Activated naive CD4-positive, alpha-beta T cell treated with anti-CD3 and anti-CD28 coated beads, Interleukin-2, amount 50 U/mL, for 24 hours (primary cell): ENCODE results near the gene RNLS.
"Not testable (repeated sequence)": the region's sequence is repeated elsewhere in the genome, so short reads cannot be mapped to it uniquely, and the experiment has no call there.

Experiments
- H3K27ac Mint-ChIP-seq: one replicate; pipeline ENCODE4 v1.8.0; 2021; ENCODE audit warnings: mild to moderate bottlenecking, mixed read lengths
- H3K27me3 Mint-ChIP-seq: one replicate; pipeline ENCODE4 v1.8.0; 2021; ENCODE audit warnings: mixed read lengths
- H3K36me3 Mint-ChIP-seq: one replicate; pipeline ENCODE4 v1.8.0; 2021; ENCODE audit warnings: mixed read lengths
- H3K4me1 Mint-ChIP-seq: one replicate; pipeline ENCODE4 v1.8.0; 2021; ENCODE audit warnings: mixed read lengths
- H3K4me3 Mint-ChIP-seq: one replicate; pipeline ENCODE4 v1.8.0; 2021; ENCODE audit warnings: mild to moderate bottlenecking, mixed read lengths
- H3K9me3 Mint-ChIP-seq: one replicate; pipeline ENCODE4 v1.8.0; 2021; ENCODE audit warnings: mixed read lengths

RNLS gene

GRCh38 chr10:88512599-88512998 is 70.5 kb downstream of the RNLS start:
- Mint-ChIP-seq H3K27me3 (no peaks in the 10 kb centered on the region), H3K27ac (no peak overlapping the region), H3K4me3 (no peak overlapping the region), H3K4me1 (no peaks in the 10 kb centered on the region), H3K9me3 (no peaks in the 10 kb centered on the region), H3K36me3 (no peaks in the 10 kb centered on the region)

GRCh38 chr10:88508796-88509195 is 74.3 kb downstream of the RNLS start:
- Mint-ChIP-seq H3K27ac (no peak overlapping the region), H3K4me1 (no peaks in the 10 kb centered on the region), H3K9me3 (no peaks in the 10 kb centered on the region), H3K4me3 (no peak overlapping the region), H3K36me3 (peaks cover 3% of the 10 kb centered on the region), H3K27me3 (no peaks in the 10 kb centered on the region)

- H3K9me3 Mint-ChIP-seq, result no peaks in the 10 kb centered on the region
- no peaks in the 10 kb centered on the region for H3K4me1 Mint-ChIP-seq
- no peaks in the 10 kb centered on the region for H3K27me3 Mint-ChIP-seq
- H3K4me3 Mint-ChIP-seq, result no peak overlapping the region
- no peak overlapping the region for H3K27ac Mint-ChIP-seq
- H3K36me3 Mint-ChIP-seq, result peaks cover 3% of the 10 kb centered on the region
Measured at GRCh38 chr10:88507826-88508453, 75.2 kb downstream of the RNLS start.

- Mint-ChIP-seq H3K4me3 (no peak overlapping the region), H3K36me3 (peaks cover 3% of the 10 kb centered on the region), H3K27me3 (no peaks in the 10 kb centered on the region), H3K9me3 (no peaks in the 10 kb centered on the region), H3K4me1 (no peaks in the 10 kb centered on the region), H3K27ac (no peak overlapping the region)
Measured at GRCh38 chr10:88507404-88507803, 75.7 kb downstream of the RNLS start.

GRCh38 chr10:88505680-88506215 is 77.4 kb downstream of the RNLS start:
- H3K27me3 Mint-ChIP-seq, result no peaks in the 10 kb centered on the region
- no peaks in the 10 kb centered on the region for H3K4me1 Mint-ChIP-seq
- H3K36me3 Mint-ChIP-seq, result peaks cover 3% of the 10 kb centered on the region
- no peak overlapping the region for H3K4me3 Mint-ChIP-seq
- H3K27ac Mint-ChIP-seq, result no peak overlapping the region
- peaks cover 5% of the 10 kb centered on the region for H3K9me3 Mint-ChIP-seq

- Mint-ChIP-seq H3K36me3 (peaks cover 3% of the 10 kb centered on the region), H3K27me3 (no peaks in the 10 kb centered on the region), H3K4me3 (no peak overlapping the region), H3K4me1 (no peaks in the 10 kb centered on the region), H3K9me3 (peaks cover 5% of the 10 kb centered on the region), H3K27ac (no peak overlapping the region)
Measured at GRCh38 chr10:88505265-88505664, 77.9 kb downstream of the RNLS start.

- peaks cover 3% of the 10 kb centered on the region for H3K36me3 Mint-ChIP-seq
- peaks cover 5% of the 10 kb centered on the region for H3K9me3 Mint-ChIP-seq
- H3K27me3 Mint-ChIP-seq, result no peaks in the 10 kb centered on the region
- peaks cover 10% of the 10 kb centered on the region for H3K4me1 Mint-ChIP-seq
- H3K27ac Mint-ChIP-seq, result no peak overlapping the region
- H3K4me3 Mint-ChIP-seq, result no peak overlapping the region
Measured at GRCh38 chr10:88500656-88501055, 82.5 kb downstream of the RNLS start.

GRCh38 chr10:88499569-88500470 is 83.3 kb downstream of the RNLS start:
- Mint-ChIP-seq H3K36me3 (no peaks in the 10 kb centered on the region), H3K4me1 (peaks cover 13% of the 10 kb centered on the region), H3K9me3 (peaks cover 5% of the 10 kb centered on the region), H3K27ac (no peak overlapping the region), H3K4me3 (no peak overlapping the region), H3K27me3 (no peaks in the 10 kb centered on the region)

- Mint-ChIP-seq H3K4me3 (no peak overlapping the region), H3K36me3 (no peaks in the 10 kb centered on the region), H3K4me1 (peaks cover 13% of the 10 kb centered on the region), H3K9me3 (peaks cover 5% of the 10 kb centered on the region), H3K27ac (no peak overlapping the region), H3K27me3 (no peaks in the 10 kb centered on the region)
Measured at GRCh38 chr10:88497913-88498312, 85.2 kb downstream of the RNLS start.

- Mint-ChIP-seq H3K27me3 (no peaks in the 10 kb centered on the region), H3K27ac (no peak overlapping the region), H3K4me3 (no peak overlapping the region), H3K36me3 (no peaks in the 10 kb centered on the region), H3K4me1 (peaks cover 20% of the 10 kb centered on the region), H3K9me3 (no peaks in the 10 kb centered on the region)
Measured at GRCh38 chr10:88494537-88494936, 88.6 kb downstream of the RNLS start.

- Mint-ChIP-seq H3K27me3 (no peaks in the 10 kb centered on the region), H3K4me3 (no peak overlapping the region), H3K4me1 (peaks cover 20% of the 10 kb centered on the region), H3K27ac (no peak overlapping the region), H3K9me3 (no peaks in the 10 kb centered on the region), H3K36me3 (no peaks in the 10 kb centered on the region)
Measured at GRCh38 chr10:88493691-88494483, 89.2 kb downstream of the RNLS start.

- H3K27ac Mint-ChIP-seq, result no peak overlapping the region
- H3K4me3 Mint-ChIP-seq, result no peak overlapping the region
- H3K36me3 Mint-ChIP-seq, result peaks cover 4% of the 10 kb centered on the region
- no peaks in the 10 kb centered on the region for H3K27me3 Mint-ChIP-seq
- peaks cover 14% of the 10 kb centered on the region for H3K4me1 Mint-ChIP-seq
- H3K9me3 Mint-ChIP-seq, result peaks cover 5% of the 10 kb centered on the region
Measured at GRCh38 chr10:88491314-88491713, 91.8 kb downstream of the RNLS start.

GRCh38 chr10:88490231-88490980 is 92.7 kb downstream of the RNLS start:
- Mint-ChIP-seq H3K27ac (no peak overlapping the region), H3K4me3 (no peak overlapping the region), H3K36me3 (peaks cover 7% of the 10 kb centered on the region), H3K27me3 (no peaks in the 10 kb centered on the region), H3K9me3 (peaks cover 5% of the 10 kb centered on the region), H3K4me1 (peaks cover 8% of the 10 kb centered on the region)

GRCh38 chr10:88489107-88489506 is 94.0 kb downstream of the RNLS start:
- peaks cover 9% of the 10 kb centered on the region for H3K36me3 Mint-ChIP-seq
- H3K4me1 Mint-ChIP-seq, result peaks cover 6% of the 10 kb centered on the region
- H3K4me3 Mint-ChIP-seq, result no peak overlapping the region
- no peak overlapping the region for H3K27ac Mint-ChIP-seq
- no peaks in the 10 kb centered on the region for H3K27me3 Mint-ChIP-seq
- peaks cover 5% of the 10 kb centered on the region for H3K9me3 Mint-ChIP-seq

GRCh38 chr10:88486816-88487215 is 96.3 kb downstream of the RNLS start:
- H3K36me3 Mint-ChIP-seq, result peaks cover 14% of the 10 kb centered on the region
- peaks cover 10% of the 10 kb centered on the region for H3K9me3 Mint-ChIP-seq
- H3K27me3 Mint-ChIP-seq, result not testable (repeated sequence)

More at GRCh38 chr10:88486816-88487215, 96.3 kb downstream of the RNLS start:
- H3K27ac Mint-ChIP-seq, H3K4me1 Mint-ChIP-seq, H3K4me3 Mint-ChIP-seq: not testable (repeated sequence)
